HG02642 (cell line): ENCODE measurements around the gene C2CD4D.

Experiments used
- ATAC-seq: cut with Tn5 transposase; IDR thresholded peaks from one replicate; pipeline ENCODE4 v1.9.1; 2021; ENCODE audit warnings: mild to moderate bottlenecking; ENCODE audit not compliant: unreplicated experiment, poor library complexity

Gene C2CD4D

GRCh38 chr1:151837197-151837596, 2.4 kb downstream of the C2CD4D start:
- no peak for ATAC-seq

- ATAC-seq = no peak
Observed at GRCh38 chr1:151835596-151835995, 4.0 kb downstream of the C2CD4D start.

DNA sequence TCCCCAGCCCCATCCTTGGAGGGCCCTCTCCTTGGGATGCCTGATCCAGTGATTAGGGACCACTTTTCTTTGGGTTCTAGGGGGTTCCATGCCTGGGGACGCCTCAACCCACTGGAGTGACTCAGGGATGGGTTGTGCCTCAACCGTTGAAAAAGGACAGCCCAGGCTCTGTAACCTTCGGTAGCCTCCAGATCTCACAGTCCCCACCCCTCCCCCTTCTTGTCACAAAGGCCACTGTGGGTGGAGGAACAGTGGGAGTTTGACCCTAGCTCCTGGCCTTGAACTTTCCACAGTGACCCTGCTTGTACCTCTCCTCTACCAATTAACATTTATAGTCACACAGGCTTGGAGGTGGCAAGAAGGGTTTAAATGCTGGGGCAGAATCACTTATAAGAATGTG, 5.4 kb downstream of the C2CD4D start:
- no peak for ATAC-seq

- no peak for ATAC-seq
Observed at GRCh38 chr1:151833172-151833900, 6.3 kb downstream of the C2CD4D start.

DNA sequence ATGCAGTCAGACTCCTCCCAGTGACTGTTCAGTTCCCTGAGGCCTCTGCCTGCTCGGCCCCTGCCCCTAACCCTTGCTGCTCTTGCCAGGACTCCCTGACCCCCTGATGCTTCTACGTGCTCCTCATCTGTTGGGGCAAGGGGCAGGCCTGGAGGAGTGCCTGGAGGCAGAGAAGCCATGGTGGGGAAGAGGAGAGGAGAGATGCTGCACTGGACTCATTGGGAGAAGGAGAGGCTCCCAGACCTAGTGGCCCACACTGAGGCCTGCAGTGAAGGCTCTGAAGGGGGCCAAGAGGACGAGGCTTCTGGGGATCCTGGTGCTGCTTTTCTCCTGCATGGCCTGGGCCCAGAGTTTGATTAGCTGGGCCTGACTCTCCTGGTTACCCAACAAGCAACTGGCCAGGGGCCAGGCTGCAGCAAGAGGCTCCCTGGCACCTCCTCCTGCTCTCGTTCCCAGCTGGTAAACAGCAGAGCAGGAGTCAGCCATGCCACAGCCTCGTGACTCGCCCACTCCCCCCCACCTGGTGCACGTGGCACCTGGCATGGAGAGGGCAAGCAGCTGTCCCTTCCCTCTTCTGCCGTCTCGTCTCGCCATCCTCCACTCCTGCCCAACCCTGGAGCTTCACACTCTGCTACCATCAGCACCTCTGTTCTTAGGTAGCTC, 7.2 kb downstream of the C2CD4D start:
- ATAC-seq = no peak

GRCh38 chr1:151831605-151832004, 8.0 kb downstream of the C2CD4D start, which contains the start of gene RORC:
Gene RORC, minus strand, starts transcription at chr1:151831802. Its CDS starts 38 bp downstream, at chr1:151831764.
- no peak for ATAC-seq

DNA sequence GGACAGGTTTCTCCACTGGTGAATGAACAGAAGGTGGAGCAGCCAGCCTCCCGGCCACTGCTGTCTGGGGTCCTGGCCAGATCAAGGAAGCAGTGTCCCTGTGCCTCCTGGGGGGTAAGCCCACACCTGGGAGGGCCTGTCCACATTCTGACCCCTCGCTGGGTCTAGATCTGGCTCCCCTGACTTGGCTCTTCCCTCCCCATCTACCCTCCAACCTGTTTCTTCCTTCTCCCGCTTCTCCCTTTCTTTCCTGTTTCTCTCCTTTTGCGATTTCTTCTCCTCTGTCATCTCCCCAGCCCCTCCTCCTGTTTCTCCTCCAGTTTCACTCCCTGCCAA, 8.4 kb downstream of the C2CD4D start:
- ATAC-seq = no peak

DNA sequence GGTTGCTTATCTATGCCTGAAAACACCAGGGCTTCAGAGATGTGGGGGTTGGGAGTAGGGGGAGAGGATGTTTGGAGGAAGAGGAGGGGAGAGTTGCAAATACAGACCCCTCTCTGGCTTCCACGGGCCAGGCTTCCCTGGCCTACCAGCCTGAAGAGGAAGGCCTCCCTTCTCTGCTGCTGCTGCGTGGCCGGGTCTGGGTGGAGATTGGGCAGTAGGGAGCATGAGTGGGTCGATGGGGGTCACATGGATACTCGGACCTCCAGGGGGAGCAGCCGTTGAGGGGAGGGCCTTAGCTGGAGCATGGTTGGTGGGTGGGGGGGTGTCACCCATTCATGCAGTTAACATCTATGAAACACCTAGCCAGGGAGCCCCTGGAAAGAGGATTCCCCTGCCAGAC, 9.6 kb downstream of the C2CD4D start:
- no peak for ATAC-seq

- no peak for ATAC-seq
Observed at GRCh38 chr1:151829352-151830046, 10.1 kb downstream of the C2CD4D start.

- no peak for ATAC-seq
Observed at GRCh38 chr1:151828921-151829320, 10.7 kb downstream of the C2CD4D start.

- no peak for ATAC-seq
Observed at GRCh38 chr1:151827853-151828252, 11.8 kb downstream of the C2CD4D start.

- no peak for ATAC-seq
Observed at GRCh38 chr1:151825751-151826660, 13.6 kb downstream of the C2CD4D start.

GRCh38 chr1:151825204-151825603, 14.4 kb downstream of the C2CD4D start:
- ATAC-seq = no peak

GRCh38 chr1:151823175-151823574, 16.4 kb downstream of the C2CD4D start:
- ATAC-seq = no peak

DNA sequence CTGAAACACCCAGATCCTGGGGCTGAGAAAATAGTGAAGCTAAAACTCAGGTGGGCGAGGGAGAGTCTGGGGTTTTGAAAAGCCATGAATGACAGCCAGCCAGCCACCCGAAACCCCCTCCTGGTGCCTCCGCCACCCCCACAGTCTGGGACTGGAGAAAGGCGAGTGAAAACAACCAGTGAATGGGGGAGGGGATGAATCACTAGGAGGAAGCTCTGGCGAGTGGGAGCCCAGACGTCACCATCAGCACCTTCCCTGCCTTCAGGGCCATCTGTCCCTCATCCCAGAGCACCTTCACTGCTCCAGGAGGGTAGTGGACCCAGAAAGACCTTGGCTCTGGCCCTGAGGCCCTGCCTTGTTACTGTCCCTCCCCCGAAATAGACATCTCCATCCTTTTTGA, 17.2 kb downstream of the C2CD4D start:
- ATAC-seq = no peak

GRCh38 chr1:151820940-151821339, 18.7 kb downstream of the C2CD4D start:
- no peak for ATAC-seq

GRCh38 chr1:151819976-151820623, 19.5 kb downstream of the C2CD4D start:
- no peak for ATAC-seq

DNA sequence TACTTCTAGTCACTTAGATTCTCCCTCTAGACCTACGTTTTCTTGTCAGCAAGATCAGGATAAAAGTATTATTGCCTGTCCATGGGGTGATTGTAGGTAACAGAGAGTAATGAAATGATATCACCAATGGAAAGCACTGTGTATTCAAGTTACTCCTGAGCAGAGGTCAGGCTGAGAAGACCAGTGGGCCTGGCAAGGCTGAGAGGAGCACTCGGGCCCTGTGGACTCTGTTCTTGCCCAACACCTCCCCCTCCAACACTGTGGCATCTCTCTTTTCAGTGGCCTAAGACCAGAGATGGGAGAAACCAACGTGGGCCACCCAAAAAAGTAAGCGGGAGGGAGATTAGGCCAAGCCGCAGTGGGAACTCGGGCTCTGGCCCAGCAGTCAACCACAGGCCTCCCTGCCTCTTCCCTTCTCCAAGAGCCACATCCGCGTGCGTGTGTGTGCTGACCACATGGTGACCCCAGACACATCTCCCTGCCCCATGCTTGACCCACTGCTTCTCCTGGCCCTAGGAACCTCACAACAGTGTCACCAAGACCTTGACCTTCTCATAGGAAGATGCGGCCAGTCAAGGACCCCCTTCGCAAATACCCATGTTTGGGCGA, 20.3 kb downstream of the C2CD4D start:
- ATAC-seq = no peak

GRCh38 chr1:151817353-151817730, 22.3 kb downstream of the C2CD4D start:
- ATAC-seq = no peak
